ENCODE results near the gene KMT2C.
"Not testable (repeated sequence)": the region's sequence is repeated elsewhere in the genome, so short reads cannot be mapped to it uniquely, and the experiment has no call there.

The KMT2C gene

DNA sequence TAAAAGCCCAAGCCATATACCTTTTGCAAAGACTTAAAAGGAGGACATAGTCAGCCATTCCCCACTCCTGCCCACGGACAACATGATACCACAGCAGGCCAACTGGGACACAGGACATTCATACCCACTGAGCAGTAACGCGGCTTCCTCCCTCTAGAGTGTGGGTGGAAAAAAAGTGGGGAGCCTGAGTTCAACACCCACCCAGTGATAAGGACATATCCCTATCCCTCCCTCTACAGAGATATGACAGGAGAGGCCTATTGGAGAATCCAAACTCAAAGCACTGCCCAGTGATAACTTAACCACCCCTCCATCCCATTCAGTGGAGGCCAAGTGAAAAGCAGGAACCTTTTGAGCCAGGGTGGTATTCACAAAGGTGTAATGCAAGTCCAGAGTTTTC is 148.8 kb downstream of the KMT2C start:
- DNase-seq = not testable (repeated sequence)

DNA sequence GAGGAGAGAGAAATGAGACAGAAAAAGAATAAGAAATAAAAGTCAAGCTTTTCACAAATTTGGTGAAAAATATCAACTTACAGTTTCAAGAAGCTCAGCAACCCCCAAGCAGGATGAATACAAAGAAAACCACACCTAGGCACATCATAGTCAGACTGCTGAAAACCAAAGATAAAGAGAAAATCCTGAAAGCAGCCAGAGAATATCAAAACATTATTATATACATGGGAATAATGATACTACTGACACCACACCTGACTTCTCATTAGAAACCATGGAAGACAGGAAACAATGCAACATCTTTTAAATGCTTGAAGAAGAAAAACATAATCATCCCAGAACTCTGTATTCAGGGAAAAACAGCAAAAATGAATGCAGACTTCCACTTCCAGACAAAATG is 149.6 kb downstream of the KMT2C start:
- DNase-seq = not testable (repeated sequence)

DNA sequence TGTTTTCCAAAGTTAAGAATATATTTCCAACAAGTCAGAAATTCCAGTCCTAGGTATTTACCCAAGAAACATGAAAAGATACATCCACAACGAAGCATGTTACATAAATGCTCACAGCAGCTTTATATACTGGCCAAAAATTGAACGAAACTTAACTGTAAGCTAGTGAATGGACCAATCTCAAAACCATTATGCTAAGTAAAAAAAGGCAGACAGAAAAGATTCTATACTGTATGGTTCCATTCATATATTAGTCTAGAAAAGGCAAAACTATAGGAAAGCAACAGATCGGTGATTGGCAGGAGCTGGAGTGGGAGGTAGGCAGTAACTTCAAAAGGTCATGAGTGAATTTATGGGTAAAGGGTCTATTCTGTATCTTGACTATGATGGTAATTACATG is 150.8 kb downstream of the KMT2C start:
- DNase-seq = not testable (repeated sequence)

DNA sequence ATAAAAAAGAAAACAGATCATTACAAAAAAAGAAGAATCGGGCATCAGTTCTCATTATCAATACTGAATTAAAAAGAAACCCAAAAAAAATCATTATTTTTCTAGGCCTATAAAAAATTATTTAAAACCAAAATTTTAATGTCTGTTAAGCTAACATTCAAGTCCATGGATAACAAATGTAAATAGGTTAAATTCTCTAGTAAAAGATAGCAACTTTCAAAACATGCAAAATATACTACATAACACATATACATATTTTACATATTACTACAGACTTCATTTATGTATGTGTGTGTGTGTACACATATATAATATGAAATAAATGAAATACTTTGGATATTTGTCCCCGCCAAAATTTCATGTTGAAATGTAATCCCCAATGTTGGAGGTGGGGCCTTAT is 158.1 kb downstream of the KMT2C start:
- not testable (repeated sequence) for DNase-seq

DNA sequence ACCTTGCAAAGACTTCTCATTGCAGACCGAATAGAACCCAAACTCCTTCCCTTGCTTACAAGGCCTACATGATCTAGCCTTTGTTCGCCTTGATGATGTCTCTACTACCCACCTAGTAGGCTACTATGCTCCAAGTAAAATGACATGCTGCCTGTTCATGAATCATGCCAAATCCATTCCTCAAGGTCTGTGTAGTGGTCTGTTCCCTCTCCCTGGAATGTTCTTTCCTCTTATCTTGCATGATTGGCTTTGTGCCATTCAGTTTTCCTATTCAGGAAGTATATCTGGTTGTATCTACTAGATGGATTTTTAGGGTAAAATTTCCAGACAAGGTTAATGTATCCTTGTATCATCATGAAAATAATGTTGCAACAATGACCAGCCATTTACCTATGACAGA is 165.4 kb downstream of the KMT2C start:
- not testable (repeated sequence) for DNase-seq

DNA sequence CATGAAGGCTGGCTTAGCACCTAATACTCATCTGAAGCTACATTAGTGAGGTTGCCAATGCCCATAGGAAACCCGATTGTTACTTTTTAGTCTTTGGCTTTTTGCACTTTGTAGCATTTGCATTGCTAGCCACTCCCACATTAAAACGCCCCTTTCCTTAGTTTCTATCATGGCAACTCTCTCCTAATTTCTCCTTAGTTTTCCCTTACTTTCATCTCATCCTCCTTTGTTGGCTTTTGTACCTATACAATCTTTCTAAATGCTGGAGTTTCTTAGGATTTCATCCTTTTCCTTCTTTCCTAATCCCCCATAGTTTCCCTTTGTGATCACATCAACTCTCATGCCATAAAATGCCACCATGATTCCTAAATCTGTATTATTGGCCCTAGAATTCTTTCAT is 168.9 kb downstream of the KMT2C start:
- DNase-seq = not testable (repeated sequence)

DNA sequence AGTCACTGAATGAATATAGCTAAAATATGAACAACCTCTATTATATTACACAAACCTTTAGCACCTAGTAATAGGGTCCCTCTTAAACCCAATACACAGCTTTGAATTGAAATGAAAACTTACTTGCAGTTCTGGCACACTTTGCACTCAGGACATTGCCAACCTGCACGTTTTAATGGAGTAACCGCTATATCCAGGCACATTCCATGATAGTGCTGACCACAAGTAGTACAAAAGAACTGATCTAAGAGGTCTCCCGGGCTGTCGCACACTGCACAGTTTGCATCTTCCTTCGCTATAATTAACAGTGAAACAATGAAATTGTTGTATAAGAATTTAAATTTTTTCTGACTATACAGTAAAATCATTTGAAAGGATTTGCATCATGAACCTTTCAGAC is 170.9 kb downstream of the KMT2C start:
- not testable (repeated sequence) for DNase-seq

DNA sequence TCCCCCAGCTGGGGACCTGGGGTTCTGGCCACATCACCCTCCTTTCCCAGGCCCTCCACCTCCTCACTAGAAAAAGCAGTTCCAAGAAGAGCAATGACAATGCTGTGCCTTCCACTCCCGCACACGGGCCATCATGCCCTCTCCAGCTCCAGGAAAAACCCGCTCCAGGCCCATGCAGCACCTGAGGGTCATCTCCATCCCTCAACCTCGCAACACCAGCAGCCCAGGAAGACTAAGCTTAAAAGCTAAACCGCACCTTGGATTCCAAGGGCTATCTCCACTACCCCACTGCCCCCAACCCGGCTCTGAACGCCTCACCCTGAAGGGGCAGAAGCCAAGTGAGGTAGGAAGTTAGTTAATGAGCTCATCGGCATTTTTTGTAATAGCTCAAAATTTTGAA is 173.7 kb downstream of the KMT2C start:
- DNase-seq = not testable (repeated sequence)

DNA sequence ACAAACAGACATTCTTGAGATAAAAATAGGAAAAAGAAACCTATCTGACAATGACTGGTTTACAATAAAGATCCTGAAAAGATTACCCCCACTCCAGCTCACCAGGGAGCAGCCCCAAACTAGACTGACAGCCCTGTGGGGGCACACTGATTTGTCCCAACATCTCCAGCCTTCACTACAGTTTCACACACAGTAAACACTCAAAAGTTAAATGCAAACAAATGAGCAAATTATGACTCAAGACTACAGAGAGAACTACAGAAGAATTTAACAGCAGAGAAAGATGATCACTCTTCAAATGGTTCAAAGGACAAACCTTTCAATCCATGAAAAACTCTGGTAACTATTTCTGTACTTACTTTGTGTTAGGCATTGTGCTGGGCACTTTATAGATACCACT is 176.2 kb downstream of the KMT2C start:
- not testable (repeated sequence) for DNase-seq

DNA sequence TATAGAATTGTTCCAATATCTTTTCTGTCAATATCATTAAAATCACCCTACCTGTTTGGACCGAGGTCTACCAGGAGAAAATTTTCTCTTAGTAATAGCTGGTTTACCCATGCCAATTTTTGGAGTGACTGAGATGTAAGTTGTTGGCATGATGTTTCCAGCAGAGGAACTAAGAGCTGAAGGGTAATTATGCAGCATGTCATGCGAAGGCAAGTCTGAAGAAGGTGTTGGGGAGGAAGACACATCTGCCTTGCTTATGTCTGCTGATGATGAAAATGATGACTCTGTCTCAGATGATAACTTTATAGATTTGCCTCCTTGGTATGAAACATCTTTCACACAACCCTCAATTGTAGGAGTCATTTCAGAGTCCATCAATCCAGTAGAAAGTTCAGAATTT is 188.0 kb downstream of the KMT2C start:
- not testable (repeated sequence) for DNase-seq

DNA sequence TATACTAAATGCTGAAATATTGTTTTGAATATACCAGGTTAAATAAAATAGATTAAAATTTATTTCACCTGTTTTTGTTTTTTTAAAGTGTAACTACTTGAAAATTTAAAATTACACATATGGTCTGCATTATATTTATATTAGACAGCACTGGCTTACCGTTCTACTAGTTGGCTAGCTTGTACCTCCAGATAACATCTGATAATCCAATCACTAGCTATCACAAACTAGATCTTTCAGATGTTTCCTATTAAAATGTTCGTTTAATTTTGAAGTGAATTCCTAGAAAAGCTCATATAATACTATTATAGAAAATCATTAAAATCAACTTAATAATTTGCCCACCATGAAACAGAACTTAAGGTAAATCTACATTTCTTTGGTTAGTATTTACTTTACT is 190.4 kb downstream of the KMT2C start:
- not testable (repeated sequence) for DNase-seq

DNA sequence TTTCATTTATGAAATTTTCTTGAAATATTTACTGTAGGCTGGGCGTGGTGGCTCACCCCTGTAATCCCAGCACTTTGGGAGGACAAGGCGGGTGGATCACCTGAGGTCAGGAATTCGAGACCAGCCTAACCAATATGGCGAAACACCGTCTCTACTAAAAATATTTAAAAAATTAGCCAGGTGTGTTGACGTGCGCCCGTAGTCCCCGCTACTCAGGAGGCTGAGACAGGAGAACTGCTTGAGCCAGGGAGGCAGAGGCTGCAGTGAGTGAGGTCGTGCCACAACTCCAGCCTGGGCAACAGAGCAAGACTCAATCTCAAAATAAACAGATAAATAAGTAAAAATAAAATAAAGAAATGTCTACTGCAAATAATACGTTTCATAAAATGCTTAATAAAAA is 192.3 kb downstream of the KMT2C start:
- not testable (repeated sequence) for DNase-seq

DNA sequence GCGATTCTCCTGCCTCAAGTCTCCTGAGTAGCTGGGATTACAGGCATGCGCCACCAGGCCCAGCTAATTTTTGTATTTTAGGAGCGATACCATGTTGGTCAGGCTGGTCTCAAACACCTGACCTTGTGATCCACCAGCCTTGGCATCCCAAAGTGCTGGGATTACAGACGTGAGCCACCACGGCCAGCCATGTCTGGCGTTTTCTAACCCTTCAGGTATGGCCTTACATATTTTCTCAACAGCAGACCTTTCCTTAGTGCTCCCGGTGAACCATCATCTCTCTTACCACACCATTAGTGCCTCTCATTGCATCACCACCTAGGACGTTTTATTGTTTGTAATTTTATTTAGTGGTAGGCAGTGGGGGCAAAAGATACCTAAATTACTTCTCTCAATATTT is 194.5 kb downstream of the KMT2C start:
- DNase-seq = not testable (repeated sequence)

DNA sequence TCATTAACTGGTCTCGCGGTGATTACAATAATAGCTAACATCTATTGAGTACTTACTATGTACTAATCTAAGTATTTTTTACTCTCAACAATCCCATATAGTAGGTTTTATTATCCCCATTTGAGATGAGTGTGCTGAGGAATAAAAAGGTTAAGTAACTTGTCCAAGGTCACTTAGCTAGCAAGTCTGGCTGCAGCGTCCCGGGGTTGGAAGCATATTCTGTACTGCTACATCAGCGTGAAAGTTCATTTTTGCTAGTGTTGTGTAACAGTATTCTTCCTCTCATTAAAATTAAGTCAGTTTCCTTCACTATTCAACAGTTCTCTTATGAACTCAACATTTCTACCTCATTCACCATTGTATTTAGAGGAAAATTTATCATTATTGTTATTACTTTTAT is 199.5 kb downstream of the KMT2C start:
- DNase-seq = not testable (repeated sequence)

DNA sequence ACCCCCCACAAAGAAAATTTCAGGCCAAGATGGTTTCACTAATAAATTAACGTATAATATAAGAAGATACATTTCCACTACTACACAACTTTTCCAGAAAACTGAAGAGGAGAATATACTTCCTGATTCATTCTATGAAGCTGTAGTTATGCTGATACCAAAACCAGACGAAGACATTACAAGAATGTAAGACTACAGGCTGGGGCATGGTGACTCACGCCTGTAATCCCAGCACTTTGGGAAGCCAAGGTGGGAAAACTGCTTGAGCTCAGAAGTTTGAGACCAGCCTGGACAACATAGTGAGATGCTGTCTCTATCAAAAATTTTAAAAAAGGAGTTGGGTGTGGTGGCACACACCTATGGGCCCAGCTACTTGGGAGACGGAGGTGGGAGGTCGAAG is 201.4 kb downstream of the KMT2C start:
- not testable (repeated sequence) for DNase-seq

DNA sequence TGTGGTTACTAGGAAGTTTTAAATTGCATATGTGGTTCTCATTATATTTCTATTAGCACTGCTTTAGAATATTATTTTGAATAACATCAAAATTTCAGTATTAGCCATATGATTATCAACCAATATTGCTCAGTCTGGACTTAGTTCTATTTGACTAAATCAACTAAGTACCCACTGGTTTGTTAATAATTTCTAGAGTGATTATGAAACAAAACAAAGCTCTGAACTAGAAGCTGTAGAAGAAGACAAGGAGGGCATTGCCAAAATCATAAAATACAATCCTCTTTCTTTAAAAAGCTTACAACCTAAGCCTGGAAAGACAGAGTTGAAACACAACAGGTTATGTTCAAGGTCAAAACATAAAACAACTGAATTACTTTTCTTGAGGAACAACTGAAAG is 204.7 kb downstream of the KMT2C start:
- DNase-seq = no peak

DNA sequence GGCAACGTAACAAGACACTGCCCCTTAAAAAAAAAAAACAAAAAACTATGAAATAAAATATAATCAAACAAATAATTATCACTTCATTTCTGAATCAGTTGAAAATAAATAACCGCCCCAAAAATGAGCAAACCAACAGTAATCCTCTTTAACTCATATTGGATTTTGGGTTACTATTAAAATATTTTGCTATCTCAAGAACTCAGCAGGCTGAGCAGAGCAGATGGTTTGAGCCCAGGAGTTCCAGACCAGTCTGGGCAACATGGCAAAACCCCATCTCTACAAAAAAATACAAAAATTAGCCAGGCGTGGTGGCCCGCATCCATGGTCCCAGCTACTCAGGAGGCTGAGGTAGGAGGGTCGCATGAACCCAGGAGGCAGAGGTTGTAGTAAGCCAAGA is 216.2 kb downstream of the KMT2C start:
- DNase-seq = not testable (repeated sequence)

DNA sequence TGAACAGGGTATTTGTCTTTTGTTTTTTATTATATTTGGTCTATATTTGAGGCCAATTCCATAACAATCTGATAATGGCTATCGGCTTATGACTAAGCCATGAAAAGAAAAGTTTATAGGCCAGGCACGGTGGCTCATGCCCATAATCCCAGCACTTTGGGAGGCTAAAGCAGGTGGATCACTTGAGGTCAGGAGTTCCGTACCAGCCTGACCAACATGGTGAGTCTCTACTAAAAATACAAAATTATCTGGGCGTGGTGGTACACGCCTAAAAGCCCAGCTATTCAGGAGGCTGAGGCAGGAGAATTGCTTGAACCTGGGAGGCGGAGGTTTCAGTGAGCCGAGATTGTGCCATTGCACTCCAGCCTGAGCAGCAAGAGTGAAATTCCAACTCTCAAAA is 227.0 kb downstream of the KMT2C start:
- DNase-seq = not testable (repeated sequence)

DNA sequence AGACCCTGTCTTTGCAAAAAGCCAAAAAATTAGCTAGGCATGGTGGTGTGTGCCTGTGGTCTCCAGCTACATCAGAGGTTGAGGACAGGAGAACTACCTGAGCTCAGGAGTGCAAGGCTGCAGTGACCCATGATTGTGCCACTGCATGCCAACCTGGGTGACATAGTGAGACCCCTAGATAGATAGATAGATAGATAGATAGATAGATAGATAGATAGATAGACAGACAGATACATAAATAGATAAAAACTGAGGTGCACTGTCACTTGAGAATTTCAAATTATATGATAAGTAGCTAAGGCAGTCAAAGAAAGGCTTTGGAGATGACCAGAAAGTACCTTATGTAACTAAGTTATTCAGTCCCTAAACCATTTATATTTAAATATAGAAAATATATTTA is 231.4 kb downstream of the KMT2C start:
- DNase-seq = not testable (repeated sequence)

DNA sequence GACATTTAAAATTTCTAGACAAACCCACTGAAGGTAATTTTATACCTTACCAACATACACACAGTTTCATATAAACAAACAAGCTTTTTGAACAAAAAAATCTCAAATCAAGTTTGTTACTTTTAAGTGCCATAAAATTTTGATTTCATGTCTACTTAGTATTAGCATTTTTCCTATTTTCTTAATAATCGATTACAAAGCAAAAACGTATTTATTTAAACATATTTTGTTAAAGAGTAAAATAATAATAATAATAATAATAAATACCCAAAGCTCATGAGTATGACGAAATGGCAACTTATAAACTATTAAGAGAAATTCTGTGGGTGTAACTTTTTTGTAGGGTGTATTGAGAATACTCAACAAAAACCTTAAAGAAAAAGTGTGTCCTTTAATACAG is 232.7 kb downstream of the KMT2C start:
- DNase-seq = no peak

DNA sequence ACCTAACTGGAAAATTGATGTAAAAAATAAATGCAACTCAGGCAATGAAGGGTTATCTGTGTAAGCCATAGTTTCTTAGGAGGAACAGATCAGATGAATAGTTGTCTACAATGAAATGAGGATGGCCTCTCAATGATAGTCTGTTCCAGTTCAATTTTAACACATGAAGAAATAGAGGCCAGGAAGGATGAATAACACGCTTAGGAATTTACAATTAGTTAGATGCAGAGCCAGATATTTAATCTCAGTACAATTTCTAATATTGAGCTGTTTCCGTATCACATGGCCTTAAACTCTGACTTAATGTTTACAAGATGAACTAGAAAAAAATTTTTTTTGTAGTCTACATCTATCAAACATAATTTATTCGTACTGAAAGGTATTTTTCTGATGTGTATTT is 233.7 kb downstream of the KMT2C start:
- DNase-seq = no peak

DNA sequence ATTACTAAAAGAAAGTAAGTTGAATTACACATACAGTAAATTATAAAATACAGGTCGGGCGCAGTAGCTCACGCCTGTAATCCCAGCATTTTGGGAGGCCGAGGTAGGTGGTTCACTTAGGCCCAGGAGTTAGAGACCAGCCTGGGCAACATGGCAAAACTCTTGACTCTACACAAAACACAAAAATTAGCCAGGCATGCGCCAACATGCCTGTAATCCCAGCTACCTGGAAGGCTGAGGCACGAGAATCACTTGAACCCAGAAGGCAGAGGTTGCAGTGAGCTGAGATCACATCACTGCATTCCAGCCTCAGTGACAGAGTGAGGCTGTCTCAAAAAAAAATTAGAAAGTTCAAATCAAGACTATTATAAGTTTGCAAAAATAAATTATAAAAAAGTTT is 235.4 kb downstream of the KMT2C start:
- DNase-seq = no peak

DNA sequence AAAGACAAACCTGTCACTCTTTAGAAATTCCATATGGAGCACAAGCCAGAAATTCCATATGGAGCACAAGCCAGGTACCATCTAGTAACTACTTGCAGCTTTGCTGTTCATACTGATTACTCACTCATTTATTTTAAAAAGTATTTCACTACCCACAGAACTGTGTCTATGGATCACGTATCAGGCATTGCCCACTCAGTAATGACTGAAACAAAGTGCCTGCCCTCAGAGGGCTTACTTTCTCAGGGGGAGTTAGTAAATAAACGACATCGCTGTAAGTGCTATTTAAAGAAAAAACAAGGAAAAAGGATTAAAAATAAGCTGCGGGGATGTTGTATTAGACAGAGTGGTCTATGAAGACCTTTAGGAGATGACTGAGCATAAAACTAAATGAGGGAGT is 239.4 kb downstream of the KMT2C start:
- DNase-seq = no peak

DNA sequence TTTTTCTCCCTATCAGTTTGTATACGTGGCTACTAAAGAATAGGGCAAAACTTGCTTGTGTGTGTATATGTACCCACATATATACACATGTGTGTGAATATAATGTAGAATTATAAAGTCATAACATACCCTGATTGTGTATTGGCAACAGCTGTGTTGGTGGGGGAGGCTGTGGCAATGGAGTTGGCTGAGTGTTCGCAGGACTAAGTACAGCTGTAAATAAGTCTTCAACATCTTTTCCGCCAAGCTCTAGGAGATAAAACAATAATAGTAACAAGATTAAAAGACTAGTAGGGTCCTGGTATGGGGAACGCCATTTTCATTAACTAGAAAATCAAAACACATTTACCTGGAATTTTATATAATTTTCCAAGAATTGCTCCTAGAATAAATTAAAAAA is 241.9 kb downstream of the KMT2C start:
- DNase-seq = no peak

DNA sequence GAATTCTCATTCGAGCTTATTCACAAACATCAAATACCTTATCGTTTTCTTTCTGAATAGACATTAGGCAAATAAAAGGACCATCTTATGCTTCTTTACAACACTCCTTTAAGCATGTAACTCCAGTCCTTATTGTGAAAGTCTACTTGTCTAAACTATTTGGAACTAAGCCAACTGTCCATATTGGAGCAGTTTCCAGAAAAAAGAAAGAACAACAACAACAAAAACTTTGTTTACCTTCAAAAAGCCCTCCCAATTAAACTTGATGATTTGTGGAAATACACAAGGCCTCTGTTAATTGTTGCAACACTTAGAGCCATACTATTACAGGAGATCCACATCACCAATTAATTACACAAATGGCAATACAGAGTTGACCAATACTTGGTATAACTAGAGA is 246.7 kb downstream of the KMT2C start:
- no peak for DNase-seq

DNA sequence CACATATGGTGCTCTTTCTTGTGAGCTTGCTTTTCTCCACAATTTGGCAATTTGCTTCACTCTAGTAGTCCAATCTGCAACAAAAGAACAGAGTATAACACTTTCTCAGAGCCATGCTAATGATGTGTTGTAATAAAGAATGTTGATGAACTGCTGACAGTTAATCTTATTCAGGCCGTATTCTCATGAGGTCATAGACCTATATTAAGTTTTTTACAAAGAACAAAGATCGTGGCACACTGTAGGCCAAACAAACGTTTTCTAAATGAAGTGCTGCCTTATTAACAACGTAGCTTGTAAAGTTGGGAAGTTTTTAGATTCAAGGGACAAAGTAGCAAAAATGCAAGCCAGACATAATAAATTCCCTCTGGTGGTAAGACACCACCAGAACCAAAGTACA is 250.2 kb downstream of the KMT2C start:
- no peak for DNase-seq

Measured in femur (tissue), 1 donor.